Measurements from ENCODE around the gene MT1B.

MT1B gene

DNA sequence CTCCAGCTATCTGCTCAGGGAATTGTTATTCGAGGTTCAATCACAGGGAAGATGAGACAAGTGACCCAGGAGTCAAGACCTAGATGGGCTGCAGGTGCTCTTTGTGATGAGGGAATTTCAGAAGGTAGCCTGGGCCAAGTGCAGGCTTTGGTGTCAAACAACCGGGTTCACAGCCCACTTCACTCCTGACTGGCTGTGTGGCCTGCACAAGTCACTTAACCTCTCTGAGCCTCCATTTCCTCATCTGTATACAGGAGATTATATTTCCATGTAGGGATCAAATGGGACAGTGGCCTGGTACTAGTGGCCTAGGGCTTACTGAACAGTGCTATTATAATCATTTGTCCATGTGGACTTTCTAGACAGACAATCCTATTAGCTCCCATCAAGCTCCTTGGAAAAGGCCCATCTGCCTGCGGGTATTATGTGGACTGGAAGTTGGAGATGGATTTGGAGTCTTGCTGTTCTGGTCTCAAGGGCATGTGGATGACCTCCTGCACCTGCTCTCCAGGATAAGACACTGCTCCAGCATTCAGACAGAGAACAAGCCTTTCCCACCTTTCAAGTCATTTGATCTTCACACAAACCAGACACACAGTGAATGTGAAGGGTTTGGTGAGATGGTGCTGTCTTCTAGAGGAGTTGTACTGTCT, 27.5 kb downstream of the MT1B start:
- Histone ChIP-seq H2BK15ac (ENCODE audit: low read length) (no peak overlapping the region), H3K14ac (ENCODE audit: low read length) (no peak overlapping the region), H3K79me1 (ENCODE audit: low read depth, low read length) (no peaks in the 10 kb centered on the region), H3K23ac (ENCODE audit: low read depth, low read length, poor library complexity) (no peak overlapping the region), H2BK120ac (ENCODE audit: low read depth, low read length) (no peak overlapping the region), H3K4me1 (ENCODE audit: control insufficient read depth in 2 of 2, insufficient read depth in 1 of 2, low read depth in 1 of 2, low read length in 2 of 2) (peaks cover 18% of the 10 kb centered on the region in 2 donors), H3K36me3 (replicated peaks in 1 of 2; ENCODE audit: control insufficient read depth in 2 of 2, insufficient read depth in 2 of 2, low read length in 2 of 2) (no peaks in the 10 kb centered on the region), H3K27me3 (ENCODE audit: control insufficient read depth in 3 of 3, insufficient read depth in 3 of 3, low read depth in 1 of 3, low read length in 3 of 3) (peaks cover 8 to 86% (median 46%) of the 10 kb centered on the region in 3 experiments), H3K9me3 (replicated peaks in 1 of 2; ENCODE audit: control insufficient read depth in 2 of 2, insufficient read depth in 1 of 2, low read depth in 1 of 2, low read length in 2 of 2) (peaks cover 0 to 2% of the 10 kb centered on the region in 2 donors), H3K4me2 (ENCODE audit: insufficient read depth, low read length, poor library complexity, severe bottlenecking) (no peak overlapping the region), H3K9ac (ENCODE audit: low read depth, low read length, poor library complexity) (no peak overlapping the region), H2BK5ac (ENCODE audit: low read length) (no peak overlapping the region), H2BK12ac (ENCODE audit: low read length) (no peak overlapping the region), H3K4me3 (ENCODE audit: low read length in 2 of 2) (no peak overlapping the region), H2AFZ (ENCODE audit: low read length) (no peak overlapping the region), H3K4ac (ENCODE audit: low read length) (no peak overlapping the region), H4K91ac (ENCODE audit: low read depth, low read length, poor library complexity) (no peak overlapping the region), H3K18ac (ENCODE audit: low read length) (no peak overlapping the region), H3K27ac (replicated peaks; ENCODE audit: low read length) (no peak overlapping the region), H2AK5ac (ENCODE audit: low read depth, low read length) (no peak overlapping the region), H4K8ac (ENCODE audit: low read depth, low read length) (no peak overlapping the region)
- WGBS, 2 donors (ENCODE audit: extremely low coverage in 2 of 2, insufficient read length in 2 of 2, insufficient replicate concordance in 1 of 2) = no CpG with 5 or more reads among the region's 3 CpGs
- DNase-seq (ENCODE audit: low spot score) = no peak

DNA sequence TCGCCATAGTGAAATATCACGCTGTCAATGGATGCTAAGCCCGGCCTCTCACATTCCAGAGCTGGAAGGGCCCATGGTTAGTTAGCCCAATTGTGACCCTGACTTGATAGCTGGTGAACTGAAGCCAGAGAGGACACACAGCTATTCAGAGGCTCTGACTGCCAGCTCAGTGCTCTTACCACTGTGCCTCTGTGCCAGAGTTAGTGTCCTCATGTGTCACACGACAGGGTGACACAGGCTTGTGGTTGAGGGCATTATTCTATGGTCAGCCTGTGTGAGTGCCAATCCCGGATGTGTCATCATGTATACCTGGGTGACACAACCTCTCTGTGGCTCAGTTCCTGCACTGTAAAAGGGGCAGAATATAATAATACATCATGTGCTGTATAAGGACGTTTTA, 28.1 kb downstream of the MT1B start:
- Histone ChIP-seq H3K79me1 (ENCODE audit: low read depth, low read length) (no peaks in the 10 kb centered on the region), H3K9ac (ENCODE audit: low read depth, low read length, poor library complexity) (no peak overlapping the region), H3K4me2 (ENCODE audit: insufficient read depth, low read length, poor library complexity, severe bottlenecking) (no peak overlapping the region), H4K91ac (ENCODE audit: low read depth, low read length, poor library complexity) (no peak overlapping the region), H3K18ac (ENCODE audit: low read length) (no peak overlapping the region), H2BK15ac (ENCODE audit: low read length) (no peak overlapping the region), H3K14ac (ENCODE audit: low read length) (no peak overlapping the region), H2BK120ac (ENCODE audit: low read depth, low read length) (no peak overlapping the region), H3K27ac (replicated peaks; ENCODE audit: low read length) (no peak overlapping the region), H3K4me1 (ENCODE audit: control insufficient read depth in 2 of 2, insufficient read depth in 1 of 2, low read depth in 1 of 2, low read length in 2 of 2) (peaks cover 18% of the 10 kb centered on the region in 2 donors), H3K4me3 (ENCODE audit: low read length in 2 of 2) (no peak overlapping the region), H3K23ac (ENCODE audit: low read depth, low read length, poor library complexity) (no peak overlapping the region), H3K9me3 (replicated peaks in 1 of 2; ENCODE audit: control insufficient read depth in 2 of 2, insufficient read depth in 1 of 2, low read depth in 1 of 2, low read length in 2 of 2) (peaks cover 0 to 2% of the 10 kb centered on the region in 2 donors), H2BK12ac (ENCODE audit: low read length) (no peak overlapping the region), H4K8ac (ENCODE audit: low read depth, low read length) (no peak overlapping the region), H3K4ac (ENCODE audit: low read length) (no peak overlapping the region), H2BK5ac (ENCODE audit: low read length) (no peak overlapping the region), H3K36me3 (replicated peaks in 1 of 2; ENCODE audit: control insufficient read depth in 2 of 2, insufficient read depth in 2 of 2, low read length in 2 of 2) (no peaks in the 10 kb centered on the region), H2AFZ (ENCODE audit: low read length) (no peak overlapping the region), H3K27me3 (ENCODE audit: control insufficient read depth in 3 of 3, insufficient read depth in 3 of 3, low read depth in 1 of 3, low read length in 3 of 3) (peaks cover 8 to 82% (median 41%) of the 10 kb centered on the region in 3 experiments), H2AK5ac (ENCODE audit: low read depth, low read length) (no peak overlapping the region)
- no CpG with 5 or more reads among the region's 6 CpGs for WGBS, 2 donors (ENCODE audit: extremely low coverage in 2 of 2, insufficient read length in 2 of 2, insufficient replicate concordance in 1 of 2)
- DNase-seq (ENCODE audit: low spot score) = no peak

DNA sequence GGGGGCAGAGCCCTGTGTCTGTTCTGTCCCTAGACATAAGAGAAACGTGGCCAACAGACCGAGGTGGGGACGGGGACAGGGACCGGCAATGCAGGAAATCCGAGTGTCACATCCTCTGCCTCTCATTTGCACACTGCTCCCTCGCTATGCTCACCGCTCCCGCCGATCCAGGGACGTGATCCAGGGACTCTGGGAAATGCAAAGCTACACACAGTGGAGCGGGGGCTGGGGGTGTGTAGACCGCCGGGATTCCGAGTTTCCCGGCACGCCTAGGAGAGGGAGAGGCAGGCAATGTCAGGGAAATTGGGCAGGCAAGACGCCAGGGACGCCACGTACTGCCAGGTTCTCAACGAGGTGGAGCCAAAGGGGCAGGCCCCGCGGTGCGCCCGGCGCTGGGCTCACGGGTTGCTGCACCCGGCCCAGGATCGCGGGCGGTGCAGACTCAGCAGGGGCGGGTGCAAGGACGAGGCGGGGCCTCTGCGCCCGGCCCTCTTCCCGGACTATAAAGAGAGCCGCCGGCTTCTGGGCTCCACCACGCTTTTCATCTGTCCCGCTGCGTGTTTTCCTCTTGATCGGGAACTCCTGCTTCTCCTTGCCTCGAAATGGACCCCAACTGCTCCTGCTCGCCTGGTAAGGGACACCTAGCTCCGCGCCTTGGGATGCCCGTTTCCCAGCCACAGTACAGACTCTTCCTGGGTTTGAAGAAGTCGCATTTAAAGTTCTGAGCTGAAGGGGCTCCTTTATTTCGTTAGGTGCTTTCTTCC, 30.4 kb downstream of the MT1B start, which contains the start of gene MT1X:
Gene MT1X (plus strand): TSS at position 532 of the 764 bp plus-strand sequence. CDS start 71 bp downstream, at position 603.
- Histone ChIP-seq H3K9ac (ENCODE audit: low read depth, low read length, poor library complexity) (peak within 1 kb of the TSS; percentile 85), H2BK5ac (ENCODE audit: low read length) (no peak within 1 kb of the TSS), H3K23ac (ENCODE audit: low read depth, low read length, poor library complexity) (peak within 1 kb of the TSS; percentile 46), H3K4me1 (ENCODE audit: control insufficient read depth in 2 of 2, insufficient read depth in 1 of 2, low read depth in 1 of 2, low read length in 2 of 2) (peaks cover 12 to 18% of the 10 kb centered on the region in 2 donors), H3K18ac (ENCODE audit: low read length) (peak within 1 kb of the TSS; percentile 89), H3K14ac (ENCODE audit: low read length) (peak within 1 kb of the TSS; percentile 28), H2AK5ac (ENCODE audit: low read depth, low read length) (no peak within 1 kb of the TSS), H4K8ac (ENCODE audit: low read depth, low read length) (no peak within 1 kb of the TSS), H3K36me3 (replicated peaks in 1 of 2; ENCODE audit: control insufficient read depth in 2 of 2, insufficient read depth in 2 of 2, low read length in 2 of 2) (no peaks in the 10 kb centered on the region), H3K27ac (replicated peaks; ENCODE audit: low read length) (no peak within 1 kb of the TSS), H3K4me3 (ENCODE audit: low read length in 2 of 2) (peak within 1 kb of the TSS; percentile 48 to 78), H2BK12ac (ENCODE audit: low read length) (no peak within 1 kb of the TSS), H2BK15ac (ENCODE audit: low read length) (peak within 1 kb of the TSS; percentile 22), H3K27me3 (ENCODE audit: control insufficient read depth in 3 of 3, insufficient read depth in 3 of 3, low read depth in 1 of 3, low read length in 3 of 3) (peaks cover 0 to 60% (median 20%) of the 10 kb centered on the region in 3 experiments), H4K91ac (ENCODE audit: low read depth, low read length, poor library complexity) (no peak within 1 kb of the TSS), H3K4me2 (ENCODE audit: insufficient read depth, low read length, poor library complexity, severe bottlenecking) (peak within 1 kb of the TSS; percentile 87), H2AFZ (ENCODE audit: low read length) (peak within 1 kb of the TSS; percentile 94), H3K79me1 (ENCODE audit: low read depth, low read length) (no peaks in the 10 kb centered on the region), H2BK120ac (ENCODE audit: low read depth, low read length) (no peak within 1 kb of the TSS), H3K9me3 (replicated peaks in 1 of 2; ENCODE audit: control insufficient read depth in 2 of 2, insufficient read depth in 1 of 2, low read depth in 1 of 2, low read length in 2 of 2) (peaks cover 0 to 5% of the 10 kb centered on the region in 2 donors), H3K4ac (ENCODE audit: low read length) (peak within 1 kb of the TSS; percentile 14)
- whole genome bisulfite sequencing, 2 donors (ENCODE audit: extremely low coverage in 2 of 2, insufficient read length in 2 of 2, insufficient replicate concordance in 1 of 2) = no CpG with 5 or more reads among the region's 49 CpGs
- DNase-seq (ENCODE audit: low spot score) = peak; percentile 51
